ELF-1 (cell line): Measurements from ENCODE around the gene MLX.

Experiments used
- DNase-seq: peaks from one replicate; pipeline ENCODE4 v3.0.0-alpha.2; 2016; ENCODE audit warnings: low read depth, low spot score

MLX gene

GRCh38 chr17:42566883-42567573 is at the start of gene MLX:
MLX (plus strand) TSS chr17:42567100; CDS start chr17:42567125, 25 bp downstream.
- peak; percentile 92 for DNase-seq

GRCh38 chr17:42517516-42517915 is 49.4 kb upstream of the MLX start:
- DNase-seq = peak; percentile 90

GRCh38 chr17:42518046-42518754 is 48.7 kb upstream of the MLX start:
- no peak for DNase-seq

- no peak for DNase-seq
These were observed 48.0 kb upstream of the MLX start for GRCh38 chr17:42518755-42519545.

- peak; percentile 94 for DNase-seq
These were observed 47.1 kb upstream of the MLX start for GRCh38 chr17:42519546-42520491.

- DNase-seq = no peak
These were observed 46.4 kb upstream of the MLX start for GRCh38 chr17:42520540-42520951.

GRCh38 chr17:42521036-42521435 is 45.9 kb upstream of the MLX start:
- DNase-seq = no peak

GRCh38 chr17:42521666-42522262 is 45.1 kb upstream of the MLX start:
- DNase-seq = no peak

GRCh38 chr17:42522263-42522790 is 44.6 kb upstream of the MLX start:
- DNase-seq = no peak

- DNase-seq = no peak
These were observed 44.1 kb upstream of the MLX start for GRCh38 chr17:42522798-42523278.

GRCh38 chr17:42525221-42525620 is 41.7 kb upstream of the MLX start:
- no peak for DNase-seq

- no peak for DNase-seq
These were observed 40.9 kb upstream of the MLX start for GRCh38 chr17:42526031-42526444.

GRCh38 chr17:42527932-42528331 is 39.0 kb upstream of the MLX start:
- no peak for DNase-seq

GRCh38 chr17:42529061-42529460 is 37.8 kb upstream of the MLX start:
- no peak for DNase-seq

GRCh38 chr17:42530952-42531454 is 35.9 kb upstream of the MLX start:
- DNase-seq = no peak

- peak; percentile 90 for DNase-seq
These were observed 35.2 kb upstream of the MLX start for GRCh38 chr17:42531455-42532354.

GRCh38 chr17:42535155-42536047 is 31.5 kb upstream of the MLX start:
- no peak for DNase-seq

GRCh38 chr17:42536048-42536371 is 30.9 kb upstream of the MLX start, which contains the start of gene NAGLU:
NAGLU (plus strand) TSS chr17:42536241; CDS start chr17:42536273, 32 bp downstream.
- peak; percentile 85 for DNase-seq
